GM18520 (cell line): ENCODE measurements around the gene UBE2L3.
"Not testable (repeated sequence)": the region's sequence is repeated elsewhere in the genome, so short reads cannot be mapped to it uniquely, and the experiment has no call there.

ENCODE experiments used
- ATAC-seq: cut with Tn5 transposase; IDR thresholded peaks from one replicate; pipeline ENCODE4 v1.9.1; 2021; ENCODE audit not compliant: unreplicated experiment

Gene UBE2L3

DNA sequence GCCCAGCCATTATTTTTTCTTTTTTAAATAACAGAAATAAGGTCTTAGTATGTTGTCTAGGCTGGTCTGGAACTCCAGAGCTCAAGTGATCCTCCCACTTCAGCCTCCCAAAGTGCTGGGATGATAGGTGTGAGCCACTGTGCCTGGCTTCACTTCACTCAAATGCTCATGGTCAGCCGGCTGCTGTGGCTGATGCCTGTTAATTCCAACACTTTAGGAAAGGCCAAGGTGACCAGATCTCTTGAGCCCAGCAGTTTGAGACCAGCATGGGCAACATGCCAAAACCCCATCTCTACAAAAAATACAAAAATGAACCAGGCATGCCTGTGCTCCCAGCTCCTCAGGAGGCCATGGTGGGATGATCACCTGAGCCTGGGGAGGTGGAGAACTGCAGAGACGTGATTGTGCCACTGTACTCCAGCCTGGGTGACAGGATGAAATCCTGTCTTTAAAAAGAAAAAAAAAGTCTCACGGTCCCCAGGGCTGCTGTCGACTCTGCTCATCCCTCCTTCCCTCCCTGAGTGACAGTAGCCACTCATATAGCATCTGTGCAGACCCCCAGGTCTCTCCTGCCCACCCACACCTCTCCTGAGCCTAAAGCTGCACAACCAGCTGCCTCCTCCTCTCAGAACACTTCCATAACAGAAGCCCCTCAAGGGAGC, 58.7 kb downstream of the UBE2L3 start:
- no peak for ATAC-seq

GRCh38 chr22:21626735-21627469, 59.4 kb downstream of the UBE2L3 start:
- ATAC-seq, result no peak

DNA sequence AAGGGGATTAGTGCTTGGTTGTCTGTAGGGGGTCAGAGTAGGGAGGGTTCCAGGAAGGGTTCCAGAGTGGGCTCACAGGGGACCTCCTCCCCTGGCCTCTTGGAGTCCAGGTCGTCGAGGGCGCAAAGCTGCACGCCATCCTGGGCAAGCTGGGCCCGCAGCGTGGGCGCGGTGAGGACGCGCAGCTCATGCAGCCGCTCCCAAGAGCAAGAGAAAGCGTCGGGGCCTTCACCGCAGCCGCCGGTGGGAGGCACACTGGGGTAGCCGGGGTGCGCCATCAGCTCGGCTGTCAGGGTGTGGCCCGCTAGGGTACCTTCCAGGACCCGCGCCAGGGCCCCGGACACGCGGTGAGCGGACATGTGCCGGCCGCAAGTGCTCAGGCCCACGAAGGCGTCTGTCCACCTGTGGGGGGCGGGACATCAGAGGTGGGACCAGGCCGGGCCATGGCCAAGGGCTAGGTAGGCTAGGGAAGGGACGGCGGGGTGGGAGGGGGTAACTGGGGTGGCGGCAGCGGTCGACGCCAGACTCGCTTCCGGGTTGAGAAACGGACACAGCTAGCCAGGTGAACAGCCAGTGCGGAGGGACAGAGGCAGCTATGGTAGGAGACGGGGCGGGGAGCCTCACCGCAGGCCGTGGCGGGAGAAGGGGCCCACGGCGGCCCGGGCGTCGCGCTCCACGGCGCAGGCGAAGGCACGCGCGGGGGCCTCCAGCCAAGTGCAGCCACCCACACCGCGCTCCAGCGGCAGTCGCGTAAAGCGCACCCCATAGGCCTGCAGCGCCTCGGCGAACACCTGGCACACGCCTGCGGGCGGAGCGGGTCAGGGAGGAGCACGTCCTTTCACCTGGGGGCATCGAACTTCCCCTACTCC, 61.1 kb downstream of the UBE2L3 start:
- no peak for ATAC-seq

DNA sequence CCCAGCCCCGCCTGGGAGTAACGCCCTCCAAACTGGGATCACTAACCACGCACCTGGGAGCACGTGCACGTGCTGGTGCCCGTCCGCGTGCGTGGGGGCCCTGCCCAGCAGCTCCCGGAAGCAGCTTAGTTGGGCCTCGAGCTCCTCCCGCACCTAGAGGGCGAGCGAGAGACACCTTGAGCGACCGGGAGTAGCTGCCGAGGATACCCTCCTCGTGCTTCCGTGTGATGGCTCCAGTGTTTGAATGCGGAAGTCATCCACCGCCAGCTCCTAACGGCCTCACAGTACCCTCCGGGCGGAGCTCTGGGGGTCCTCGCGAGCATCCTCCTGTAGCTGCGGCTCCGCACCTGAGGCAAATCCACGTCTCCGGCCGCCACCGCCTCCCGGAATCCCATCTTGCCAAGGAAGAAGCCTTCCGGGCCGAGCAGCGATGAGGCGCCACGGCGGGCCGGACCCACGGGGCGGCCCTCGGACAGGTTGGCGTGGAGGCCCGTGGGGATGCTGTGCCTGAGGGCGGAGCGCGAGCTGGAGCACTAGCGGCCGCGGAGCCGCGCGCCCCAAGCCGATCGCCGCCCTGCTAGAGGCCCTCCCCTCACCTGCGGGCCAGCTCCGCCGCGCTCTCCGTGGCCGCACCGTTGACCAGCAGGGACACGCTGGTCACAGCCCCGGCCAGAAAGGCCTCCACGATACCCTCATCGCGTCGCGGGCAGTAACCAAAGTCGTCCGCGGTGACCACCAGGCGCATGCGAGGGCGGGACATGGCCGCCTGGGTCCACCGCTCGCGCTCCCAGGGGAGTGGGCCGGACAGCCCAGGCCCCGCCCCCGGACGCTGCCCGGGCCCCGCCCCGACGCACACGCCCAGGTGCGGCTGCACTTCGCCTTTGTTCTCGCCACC, 62.0 kb downstream of the UBE2L3 start, which contains the start of gene YDJC:
YDJC (minus strand) TSS at position 768 of the 895 bp plus-strand sequence; CDS start at position 760, 8 bp downstream.
- peak; percentile 80 for ATAC-seq

- ATAC-seq, result no peak
Measured at GRCh38 chr22:21631025-21631424, 63.5 kb downstream of the UBE2L3 start.

- no peak for ATAC-seq
Measured at GRCh38 chr22:21632237-21632895, 64.9 kb downstream of the UBE2L3 start, which contains the start of gene CCDC116. CCDC116 (plus strand) TSS chr22:21632760; CDS start chr22:21633182, 422 bp downstream.

DNA sequence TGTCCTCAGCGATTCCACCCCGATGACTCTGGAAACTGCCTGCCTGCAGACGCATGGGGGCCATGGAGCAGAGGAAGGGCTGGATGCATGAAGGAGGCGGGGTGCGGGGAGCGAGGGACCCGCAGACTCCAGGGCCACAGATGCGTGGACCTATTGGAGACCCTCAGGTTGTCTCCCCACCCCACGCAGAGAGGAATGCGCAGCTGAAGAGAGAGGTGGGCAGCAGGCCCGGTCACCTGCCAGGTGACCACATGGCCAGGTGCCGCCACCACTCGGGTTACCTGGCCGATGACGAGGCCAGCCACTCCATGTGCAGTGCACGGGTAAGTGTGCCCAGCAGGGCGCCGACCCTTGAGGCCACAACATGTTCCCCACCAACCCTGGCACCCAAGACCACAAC, 65.4 kb downstream of the UBE2L3 start:
- ATAC-seq, result no peak

- no peak for ATAC-seq
Measured at GRCh38 chr22:21633481-21633880, 66.0 kb downstream of the UBE2L3 start.

GRCh38 chr22:21634081-21634480, 66.6 kb downstream of the UBE2L3 start:
- ATAC-seq, result no peak

DNA sequence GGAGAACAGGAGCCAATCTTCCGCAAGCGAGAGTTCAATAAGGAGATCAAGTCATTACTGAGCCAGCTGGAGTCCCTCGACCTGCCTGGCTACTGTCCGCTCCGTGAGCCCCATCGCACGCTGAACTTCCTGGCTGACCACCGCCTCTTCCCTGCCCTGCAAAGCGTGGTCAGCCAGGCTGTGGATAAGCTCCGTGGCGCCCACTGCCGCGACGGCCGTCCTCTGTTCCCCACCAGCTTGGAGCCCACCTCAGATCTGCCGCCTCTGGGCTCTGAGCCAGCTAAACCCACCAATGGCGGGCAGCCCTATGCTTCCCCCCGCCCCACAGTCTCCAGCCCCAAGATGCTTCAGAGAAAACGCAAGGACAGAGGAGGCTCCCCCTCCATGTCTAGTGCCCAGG, 67.3 kb downstream of the UBE2L3 start:
- no peak for ATAC-seq

GRCh38 chr22:21635771-21636510, 68.4 kb downstream of the UBE2L3 start:
- ATAC-seq, result no peak

DNA sequence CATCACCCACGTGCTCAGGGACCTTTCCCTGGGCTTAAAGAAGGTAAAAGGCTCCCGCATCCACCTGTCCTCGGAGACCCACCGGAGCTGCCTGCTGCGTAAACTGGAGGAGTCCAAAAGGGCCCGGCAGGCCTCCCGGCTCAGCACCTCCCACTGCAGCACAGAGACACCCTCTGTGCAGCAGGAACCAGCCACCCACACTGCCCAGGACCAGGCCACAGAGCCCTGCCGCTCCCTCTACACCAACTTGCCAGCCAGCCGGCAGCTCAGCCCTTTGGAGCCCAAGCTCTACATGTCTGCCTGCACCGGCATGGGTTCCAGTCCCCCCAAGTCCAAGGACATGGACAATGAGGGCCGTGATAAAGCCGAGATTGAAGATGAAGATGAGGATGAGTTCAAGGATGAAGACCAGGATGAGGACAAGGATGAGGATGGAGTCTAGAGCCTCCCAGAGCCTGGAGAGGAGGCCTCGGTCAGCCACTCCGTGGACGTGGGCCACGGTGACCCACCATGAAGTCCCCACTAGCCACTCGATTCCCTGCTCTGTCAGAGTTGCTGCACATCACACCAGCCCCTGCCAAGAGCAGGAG, 69.2 kb downstream of the UBE2L3 start:
- ATAC-seq, result no peak

GRCh38 chr22:21637450-21637849, 69.9 kb downstream of the UBE2L3 start:
- not testable (repeated sequence) for ATAC-seq

DNA sequence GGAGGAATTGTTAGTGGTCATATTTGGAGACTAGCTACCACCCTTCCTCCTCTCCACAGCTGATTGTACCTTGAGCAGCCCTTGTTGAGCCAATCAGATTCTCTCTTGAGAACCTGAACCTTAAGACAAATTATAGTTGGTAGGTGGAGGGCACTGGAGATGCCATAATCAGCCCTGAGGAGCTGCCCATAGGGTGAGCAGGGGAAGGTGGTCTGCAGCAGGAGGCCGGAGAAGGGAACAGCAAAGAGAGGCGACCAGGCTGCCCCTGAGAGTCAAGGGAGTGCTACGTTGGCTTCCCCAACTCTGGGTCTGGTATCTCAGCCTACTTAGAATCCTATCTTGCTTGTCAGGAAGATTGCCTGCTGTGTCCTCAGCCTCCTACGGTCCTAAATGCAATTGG, 71.8 kb downstream of the UBE2L3 start:
- ATAC-seq, result no peak

DNA sequence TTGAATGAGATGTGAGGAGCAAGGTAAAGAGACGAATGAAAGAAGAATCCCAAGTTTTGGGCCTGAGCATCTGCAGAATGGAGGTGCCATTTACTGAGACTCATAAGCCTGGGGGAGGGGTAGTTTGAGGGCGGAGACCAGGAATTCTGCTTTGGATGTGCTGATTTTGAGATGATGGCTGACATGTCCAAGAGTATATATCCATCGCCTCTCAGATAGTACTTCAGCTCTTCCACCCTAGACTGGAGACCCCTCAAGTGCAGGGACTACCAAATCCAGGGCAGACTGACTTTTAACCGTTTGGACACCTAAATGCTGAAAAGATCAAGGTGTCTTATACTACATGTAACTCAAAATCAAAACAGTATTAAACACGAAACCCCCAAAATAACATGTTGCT, 73.3 kb downstream of the UBE2L3 start:
- no peak for ATAC-seq

DNA sequence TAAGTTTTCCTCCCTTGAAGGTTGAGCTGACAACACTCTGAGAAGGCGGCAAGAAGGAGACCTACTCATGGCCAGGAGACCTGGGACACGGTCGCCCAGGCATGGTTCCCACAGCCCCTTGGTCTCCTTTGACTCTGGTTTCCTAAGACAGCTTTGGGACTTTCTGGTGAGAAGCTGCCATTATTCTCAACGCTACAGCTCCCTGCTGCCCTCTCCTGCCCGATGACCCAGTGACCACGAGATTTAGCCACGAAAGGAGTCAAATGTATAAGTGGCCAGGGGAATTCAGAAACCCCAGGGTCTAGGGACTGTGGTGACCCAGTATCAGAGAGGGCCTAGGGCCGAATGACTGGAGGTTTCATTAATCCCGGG, 73.9 kb downstream of the UBE2L3 start:
- ATAC-seq, result no peak

DNA sequence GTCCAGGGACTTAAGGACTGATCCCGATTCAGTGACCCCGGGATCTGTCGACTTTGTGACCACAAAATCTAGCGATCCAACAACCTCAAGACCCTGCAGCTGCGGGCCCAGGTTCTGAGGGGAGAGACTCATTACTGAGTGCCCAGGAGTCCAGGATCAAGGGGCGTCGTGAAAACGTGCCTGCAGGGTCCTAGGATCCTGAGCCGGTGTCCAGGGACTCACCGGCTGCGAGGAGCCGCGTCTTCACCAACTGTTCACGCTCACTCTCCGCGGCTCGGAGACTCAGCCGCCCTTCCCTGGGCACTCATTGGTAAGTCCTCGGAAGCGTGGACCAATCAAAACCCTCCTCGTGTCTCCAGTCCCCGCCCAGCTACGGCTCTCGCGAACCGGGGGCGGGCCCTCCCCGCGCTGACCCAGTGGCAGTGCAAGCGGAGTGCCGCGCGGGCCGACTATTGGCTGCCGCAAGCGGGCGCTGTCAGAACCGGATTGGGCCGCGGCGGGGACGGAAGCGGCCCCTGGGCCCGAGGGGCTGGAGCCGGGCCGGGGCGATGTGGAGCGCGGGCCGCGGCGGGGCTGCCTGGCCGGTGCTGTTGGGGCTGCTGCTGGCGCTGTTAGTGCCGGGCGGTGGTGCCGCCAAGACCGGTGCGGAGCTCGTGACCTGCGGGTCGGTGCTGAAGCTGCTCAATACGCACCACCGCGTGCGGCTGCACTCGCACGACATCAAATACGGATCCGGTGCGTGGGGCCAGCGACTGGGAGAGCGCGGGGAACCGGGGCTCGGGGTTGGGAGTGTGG, 74.5 kb downstream of the UBE2L3 start, which contains the start of gene SDF2L1:
SDF2L1 (plus strand) TSS at position 514 of the 795 bp plus-strand sequence; CDS start at position 549, 35 bp downstream.
- peak; percentile 96 for ATAC-seq
